DMS114 treated with DMSO at 0.1 percent for 48 hours (cell line): ENCODE results near the gene PLET1.

ENCODE experiments used
- DNase-seq: peaks from one replicate; lab custom pipeline; 2025; ENCODE audit not compliant: unreplicated experiment; lab: John Stamatoyannopoulos, UW

The PLET1 gene

DNA sequence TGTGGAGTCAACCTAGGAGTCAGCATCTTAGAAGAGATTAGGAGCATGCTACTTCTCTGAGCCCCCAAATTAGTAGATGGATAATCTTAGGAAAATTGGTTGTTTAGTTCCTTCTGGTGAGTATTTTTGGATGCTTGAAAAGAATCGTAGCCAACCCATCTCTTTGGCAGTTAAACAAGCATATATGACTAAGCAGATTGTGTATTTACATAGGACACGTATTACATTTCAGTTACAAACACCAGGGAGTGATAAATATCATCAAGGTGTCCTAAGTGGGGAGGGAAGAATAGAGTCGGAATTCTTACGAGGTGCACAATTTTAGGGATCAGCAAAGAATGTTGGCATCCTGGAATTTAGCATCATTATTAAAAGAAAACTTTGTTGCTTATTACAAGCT is 13.5 kb downstream of the PLET1 start:
- no peak for DNase-seq

DNA sequence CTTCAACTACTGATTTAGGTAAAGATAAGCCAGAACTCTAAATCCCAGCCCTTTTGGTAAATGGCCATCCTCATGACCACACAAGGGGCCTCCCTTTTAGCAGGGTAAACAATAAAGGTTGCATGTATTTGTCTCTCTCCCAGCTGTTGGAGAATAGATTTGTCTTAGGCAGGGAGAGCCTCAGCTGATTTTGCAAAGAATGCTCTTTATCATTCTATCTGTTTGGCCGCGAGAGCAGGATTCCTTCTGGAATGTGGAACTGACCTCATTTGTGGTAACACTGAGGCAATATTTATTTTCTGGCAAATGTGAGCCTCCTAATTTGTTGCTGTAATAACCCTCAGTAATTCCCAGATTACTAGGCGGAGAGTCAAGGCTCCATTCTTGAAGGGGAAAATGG is 19.2 kb downstream of the PLET1 start:
- no peak for DNase-seq

DNA sequence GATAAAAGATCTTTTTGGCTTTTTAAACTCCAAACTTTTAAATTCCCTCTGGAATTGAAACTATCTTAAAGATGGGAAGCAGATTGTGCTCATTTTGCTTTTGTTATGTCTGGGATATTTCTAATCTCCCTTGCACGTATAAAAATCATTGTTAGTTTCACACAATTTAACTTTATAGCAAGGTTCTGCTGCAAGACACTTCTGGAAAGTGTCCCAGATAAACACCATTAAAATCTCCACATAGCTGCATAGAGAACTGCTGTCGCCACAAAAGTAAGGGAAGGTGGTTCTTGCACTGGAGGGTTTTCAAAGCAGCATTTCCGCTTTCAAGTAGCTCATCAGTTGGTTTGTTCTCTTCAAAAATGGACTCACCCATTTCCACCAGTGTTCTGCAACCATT is 22.6 kb downstream of the PLET1 start:
- DNase-seq = no peak

DNA sequence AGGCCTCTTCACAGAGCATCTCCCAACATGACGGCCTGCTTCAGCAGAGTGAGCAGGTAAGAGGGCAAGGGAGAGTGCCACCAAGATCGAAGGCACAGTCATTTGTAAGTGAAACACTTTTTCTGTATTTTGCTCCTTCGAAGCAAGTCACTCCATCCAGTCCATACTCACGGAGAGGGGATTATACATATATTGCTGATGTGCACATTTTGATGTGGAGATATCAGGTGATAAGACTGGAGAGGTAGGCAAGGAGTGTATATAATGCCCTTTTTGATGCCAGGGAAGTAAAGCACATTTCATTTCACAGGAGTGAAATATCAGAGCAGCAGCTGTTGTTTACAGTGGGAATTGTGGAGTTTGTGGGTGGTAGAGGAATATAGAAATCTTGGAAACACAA is 23.2 kb downstream of the PLET1 start:
- DNase-seq = no peak

DNA sequence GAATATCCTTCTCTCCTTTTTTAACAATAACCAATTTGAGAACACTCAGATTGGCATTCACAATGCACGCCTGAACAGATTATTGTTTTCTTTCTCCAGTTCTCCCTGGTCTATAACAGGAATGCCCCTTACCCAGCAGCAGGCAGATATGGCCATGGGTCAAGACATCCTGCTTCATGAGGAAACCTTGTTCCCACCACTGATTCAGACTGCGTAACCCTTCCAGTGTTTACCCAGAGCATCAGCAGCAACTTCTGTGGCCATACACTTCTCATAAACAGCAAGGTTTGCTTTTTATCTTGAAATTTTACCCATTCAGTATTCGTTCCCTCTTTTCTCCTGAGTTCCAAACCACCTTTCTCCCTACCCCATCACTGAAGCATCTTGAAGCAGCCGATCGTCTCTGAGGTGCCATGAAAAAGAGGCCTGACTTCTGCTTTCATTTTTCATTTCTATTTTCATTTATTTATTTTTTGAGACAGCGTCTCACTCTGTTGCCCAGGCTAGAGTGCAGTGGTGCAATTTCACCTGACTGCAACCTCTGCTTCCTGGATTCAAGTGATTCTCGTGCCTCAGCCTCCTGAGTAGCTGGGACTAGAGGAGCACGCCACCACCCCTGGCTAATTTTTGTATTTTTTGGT is 24.8 kb downstream of the PLET1 start:
- no peak for DNase-seq

DNA sequence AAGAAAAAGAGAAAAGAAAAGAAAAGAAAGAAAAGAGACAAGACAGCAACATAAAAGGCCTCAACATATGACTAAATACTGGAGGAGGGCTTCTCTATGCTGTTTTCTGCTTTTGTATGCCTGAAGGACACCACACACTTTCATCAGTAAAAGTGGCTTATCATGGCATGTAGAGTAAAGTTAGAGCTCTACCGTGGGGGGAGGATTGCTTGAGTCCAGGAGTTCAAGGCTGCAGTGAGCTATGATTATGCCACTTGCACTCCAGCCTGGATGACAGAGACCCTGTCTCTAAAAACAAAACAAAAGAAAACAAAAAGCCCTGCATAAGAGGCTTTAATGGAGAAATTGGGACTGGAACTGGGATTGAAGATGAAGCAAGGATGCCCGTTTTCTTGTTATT is 28.7 kb downstream of the PLET1 start:
- no peak for DNase-seq

DNA sequence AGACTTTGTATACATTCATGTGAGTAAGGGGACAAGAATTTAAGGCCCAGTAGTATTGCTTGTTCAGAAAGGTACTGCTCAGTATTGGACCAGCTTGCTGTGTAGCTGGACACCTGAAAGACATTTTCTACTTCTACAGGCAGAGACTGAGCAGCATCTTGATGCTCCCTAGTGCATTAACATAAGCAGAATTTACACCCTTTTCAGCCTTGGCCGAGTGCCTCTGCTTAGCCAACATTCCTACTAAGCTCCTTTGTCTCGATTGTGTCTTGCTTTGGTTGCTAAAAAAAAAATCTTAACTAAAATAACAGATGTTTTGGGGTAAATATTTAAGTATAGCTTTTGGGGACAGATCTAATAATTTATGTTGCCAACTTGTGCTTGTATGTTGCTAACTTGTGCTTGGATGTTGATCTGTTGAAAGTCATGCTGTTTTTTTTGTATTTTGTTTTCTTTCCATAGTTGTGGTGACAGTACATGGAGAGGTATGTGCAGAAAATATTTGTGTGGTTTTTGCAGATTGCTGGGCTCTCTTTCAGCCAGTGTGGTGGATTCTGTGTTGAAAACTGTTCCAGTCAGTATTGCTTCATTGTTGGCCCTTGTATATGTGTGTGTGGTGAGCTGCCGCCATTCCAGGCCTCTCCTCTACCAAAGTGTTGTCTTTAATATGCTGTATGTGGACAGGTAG is 30.8 kb downstream of the PLET1 start:
- DNase-seq = no peak

DNA sequence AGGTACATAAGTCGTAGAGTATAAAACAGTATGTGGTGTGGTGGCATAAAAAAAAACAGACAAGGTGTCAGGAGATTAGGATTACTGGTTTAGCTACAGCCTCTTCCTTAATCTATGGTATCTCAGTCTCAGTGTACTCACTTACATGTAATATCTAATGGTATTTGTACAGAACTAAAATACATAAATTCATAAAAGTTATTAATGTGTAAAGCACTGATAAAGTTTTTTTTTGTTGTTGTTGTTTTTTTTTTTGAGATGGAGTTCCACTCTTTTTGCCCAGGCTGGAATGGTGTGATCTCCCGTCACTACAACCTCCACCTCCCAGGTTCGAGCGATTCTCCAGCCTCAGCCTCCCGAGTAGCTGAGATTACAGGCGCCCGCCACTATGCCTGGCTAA is 31.5 kb downstream of the PLET1 start:
- no peak for DNase-seq

DNA sequence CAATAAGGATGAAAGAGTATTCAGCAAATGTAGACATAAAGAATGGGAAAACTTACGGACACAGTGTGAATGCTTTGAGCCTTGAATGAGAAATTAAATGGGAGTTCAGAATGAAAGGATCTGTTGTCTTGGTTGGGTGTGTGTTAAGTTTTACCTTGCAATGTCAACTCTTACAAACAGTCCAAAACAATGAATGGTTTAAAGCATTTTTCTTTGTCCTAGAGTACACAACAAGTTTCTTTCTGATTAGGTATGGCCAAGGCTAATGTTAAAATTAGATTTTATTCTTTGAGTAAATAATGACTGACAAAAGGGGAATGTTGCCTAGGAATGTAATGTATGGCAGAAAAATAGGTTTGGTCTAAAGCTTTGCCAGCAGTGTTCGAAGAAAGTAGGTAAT is 32.0 kb downstream of the PLET1 start:
- DNase-seq = no peak

DNA sequence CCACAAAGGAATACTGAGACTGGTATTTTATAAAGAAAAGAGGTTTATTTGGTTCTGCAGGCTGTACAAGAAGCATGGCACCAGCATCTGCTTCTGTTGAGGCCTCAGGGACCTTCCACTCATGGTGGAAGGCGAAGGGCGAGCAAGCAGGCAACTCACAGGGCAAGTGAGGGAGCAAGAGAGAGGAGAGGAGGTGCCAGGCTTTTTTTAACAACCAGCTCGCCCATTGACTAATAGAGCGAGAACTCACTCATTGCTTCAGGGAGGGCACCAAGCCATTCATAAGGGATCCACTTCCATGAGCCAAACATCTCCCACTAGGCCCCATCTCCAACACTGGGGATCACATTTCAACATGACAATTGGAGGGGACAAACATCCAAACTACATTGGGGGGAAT is 33.2 kb downstream of the PLET1 start:
- DNase-seq = no peak

DNA sequence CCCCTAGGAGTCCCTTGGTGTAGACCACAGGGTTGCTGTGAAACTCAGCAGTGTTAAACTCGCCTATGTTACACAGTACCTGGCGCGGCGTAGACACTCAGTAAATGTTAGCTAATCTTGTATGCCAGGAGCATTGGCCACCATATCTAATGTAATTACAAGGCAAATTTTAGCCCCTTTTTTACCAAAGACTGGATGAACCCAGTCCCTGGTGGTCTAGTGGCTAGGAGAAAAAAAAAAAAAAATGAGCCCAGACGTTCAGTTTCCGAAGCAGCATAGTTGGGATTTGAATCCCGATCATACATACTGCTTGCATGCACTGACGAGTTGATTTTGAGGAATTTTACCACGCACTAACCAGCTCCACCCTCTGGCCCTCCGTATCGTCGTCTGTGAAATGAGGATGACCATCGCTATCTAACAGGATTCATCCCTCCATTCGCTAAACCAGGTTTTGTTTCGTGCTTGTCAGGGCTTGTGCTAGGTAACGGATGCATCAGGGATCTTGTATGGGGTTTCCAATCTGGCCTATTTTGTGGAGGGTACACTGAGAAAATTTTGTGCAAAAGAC is 33.7 kb downstream of the PLET1 start:
- DNase-seq = no peak

DNA sequence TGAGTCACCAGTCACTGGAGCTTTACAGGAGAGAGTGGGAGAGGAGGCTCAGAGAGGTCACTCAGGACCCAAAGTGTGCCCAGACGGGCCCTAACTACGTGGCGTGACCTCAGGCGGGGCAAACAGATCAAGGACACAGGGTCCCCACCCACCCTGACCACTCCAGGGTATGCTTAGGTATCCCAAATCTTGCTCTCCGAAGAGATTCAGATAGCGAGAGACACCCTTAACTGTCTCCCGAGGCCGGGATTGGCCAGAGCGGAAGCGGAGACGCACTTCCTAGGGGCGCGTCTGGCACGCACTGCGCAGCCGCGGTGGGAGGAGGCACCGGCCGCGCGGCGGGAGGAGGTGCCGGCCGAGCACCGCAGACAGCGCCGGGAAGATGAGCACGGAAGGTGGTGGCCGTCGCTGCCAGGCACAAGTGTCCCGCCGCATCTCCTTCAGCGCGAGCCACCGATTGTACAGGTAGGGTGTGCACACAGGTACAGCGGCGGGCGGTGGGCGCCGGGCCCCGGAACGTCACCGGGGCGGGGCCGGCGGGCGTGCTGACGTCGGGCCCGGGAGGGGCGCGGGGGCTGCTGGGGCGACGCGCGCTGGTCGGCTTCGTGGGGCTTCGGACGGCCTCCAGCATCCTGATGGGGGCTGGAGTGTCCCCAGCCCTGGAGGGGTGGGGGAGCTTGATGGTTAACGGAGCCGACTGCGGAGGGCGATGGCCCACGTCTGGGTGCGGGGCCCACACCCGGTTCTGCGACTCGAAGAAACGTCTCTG is 34.4 kb downstream of the PLET1 start, which contains the start of gene PTS:
Gene PTS, plus strand, starts transcription at position 367 of the 769 bp plus-strand sequence. Its CDS starts 16 bp downstream, at position 383.
- peak; percentile 42 for DNase-seq

DNA sequence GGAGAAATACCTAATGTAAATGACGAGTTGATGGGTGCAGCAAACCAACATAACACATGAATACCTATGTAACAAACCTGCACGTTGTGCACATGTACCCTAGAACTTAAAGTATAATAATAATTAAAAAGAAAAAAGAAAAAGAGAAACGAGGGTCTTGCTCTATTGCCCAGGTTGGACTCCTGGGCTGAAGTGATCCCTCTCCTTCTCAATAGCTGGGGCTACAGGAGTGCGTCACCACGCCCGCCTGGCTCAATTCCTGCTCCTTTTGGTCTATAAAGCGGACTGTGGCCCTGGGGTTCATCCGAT is 35.0 kb downstream of the PLET1 start:
- no peak for DNase-seq

DNA sequence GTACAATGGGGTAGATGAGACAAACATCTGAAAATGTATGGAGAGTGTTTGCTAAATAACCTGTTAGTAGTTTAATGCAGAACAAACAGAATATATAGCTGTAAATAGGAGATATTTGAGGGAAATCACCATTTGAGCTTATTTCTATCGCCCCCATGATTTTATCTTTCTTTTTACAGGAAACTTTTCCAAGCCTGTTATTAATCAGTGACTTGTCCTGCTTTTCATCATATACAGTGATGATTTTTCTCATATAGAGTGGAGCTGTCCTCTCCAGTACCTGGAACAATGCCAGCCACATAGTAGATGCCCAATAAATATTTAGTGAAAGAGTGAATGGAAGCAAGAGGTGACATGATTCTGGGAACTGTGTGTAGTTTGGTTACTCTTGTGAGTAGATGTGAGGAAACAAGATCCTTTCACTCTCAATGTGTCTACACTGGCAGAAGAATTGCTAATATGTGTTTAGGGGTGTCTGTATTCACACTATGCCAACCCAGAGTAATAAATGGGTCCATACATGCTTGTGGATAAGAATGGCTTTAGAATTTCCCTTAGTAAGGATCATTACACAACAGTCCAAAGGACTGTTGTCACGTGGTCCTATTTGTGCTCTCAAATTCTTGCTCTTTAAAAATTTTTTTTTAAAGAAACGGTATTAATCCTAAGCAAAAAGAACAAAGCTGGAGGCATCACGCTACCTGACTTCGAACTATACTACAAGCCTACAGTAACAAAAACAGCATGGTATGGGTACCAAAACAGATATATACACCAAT is 36.7 kb downstream of the PLET1 start:
- no peak for DNase-seq

DNA sequence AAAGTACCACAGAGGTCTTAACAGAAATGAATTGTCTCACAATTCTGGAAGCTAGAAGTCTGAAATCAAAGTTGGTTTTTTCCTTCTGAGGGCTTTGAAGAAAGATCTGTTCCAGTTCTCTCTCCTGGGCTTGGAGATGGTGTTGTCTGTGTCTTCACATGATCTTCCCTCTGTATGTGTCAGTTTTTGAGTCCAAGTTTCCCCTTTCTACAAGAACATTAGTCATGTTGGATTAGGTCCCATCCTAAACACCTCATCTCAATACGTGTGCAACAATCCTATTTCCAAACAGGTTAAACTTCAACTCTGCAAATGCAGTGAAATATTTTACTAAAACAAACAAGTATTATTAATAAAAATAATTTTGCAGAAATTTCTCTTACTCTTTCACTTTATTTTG is 37.5 kb downstream of the PLET1 start:
- DNase-seq = no peak

DNA sequence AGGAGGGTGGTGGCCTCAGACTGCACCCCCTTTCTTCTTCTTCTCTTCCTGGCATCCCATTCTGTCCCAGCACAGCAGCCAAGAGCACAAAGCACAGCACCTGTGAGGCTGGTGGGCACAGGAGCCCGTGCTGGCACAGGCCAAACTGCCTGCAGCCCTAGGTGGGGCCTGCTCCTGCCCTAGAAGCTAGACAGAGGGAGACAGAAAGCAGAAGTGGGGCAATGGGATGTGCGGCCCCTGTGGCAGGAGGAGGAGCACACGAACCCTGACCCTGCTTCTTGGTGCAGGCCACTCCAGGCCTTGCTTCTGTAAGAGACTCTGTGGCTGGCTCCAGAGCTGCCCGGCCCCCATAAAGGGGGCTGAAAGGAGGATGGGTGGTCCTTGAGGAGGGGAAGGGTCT is 38.4 kb downstream of the PLET1 start:
- DNase-seq = no peak

DNA sequence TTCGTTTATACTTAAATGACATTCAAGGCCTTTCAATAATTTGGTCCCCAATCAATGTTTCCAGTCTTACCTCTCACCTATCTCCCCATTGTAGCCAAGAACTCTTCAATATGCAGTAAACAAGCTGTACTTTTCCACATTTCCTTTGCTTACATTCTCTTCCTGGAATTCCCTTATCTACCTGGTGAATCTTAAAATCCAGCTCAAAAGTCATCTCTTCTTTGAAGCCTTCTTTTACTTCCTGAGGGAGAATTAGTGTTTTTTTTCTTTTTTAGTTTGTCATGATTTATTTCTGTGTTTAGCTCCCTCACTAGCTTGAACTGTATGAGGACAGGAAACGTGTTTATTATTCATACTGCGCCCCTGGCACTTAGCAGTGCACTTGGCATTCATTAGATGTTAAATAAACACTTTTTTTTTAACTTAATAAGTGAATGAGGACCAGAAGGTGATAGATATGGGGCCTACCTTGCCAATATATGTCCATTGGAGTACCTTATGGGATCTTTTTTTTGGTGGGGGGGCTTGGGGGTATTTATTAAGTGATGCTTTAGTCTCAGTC is 39.3 kb downstream of the PLET1 start:
- no peak for DNase-seq

DNA sequence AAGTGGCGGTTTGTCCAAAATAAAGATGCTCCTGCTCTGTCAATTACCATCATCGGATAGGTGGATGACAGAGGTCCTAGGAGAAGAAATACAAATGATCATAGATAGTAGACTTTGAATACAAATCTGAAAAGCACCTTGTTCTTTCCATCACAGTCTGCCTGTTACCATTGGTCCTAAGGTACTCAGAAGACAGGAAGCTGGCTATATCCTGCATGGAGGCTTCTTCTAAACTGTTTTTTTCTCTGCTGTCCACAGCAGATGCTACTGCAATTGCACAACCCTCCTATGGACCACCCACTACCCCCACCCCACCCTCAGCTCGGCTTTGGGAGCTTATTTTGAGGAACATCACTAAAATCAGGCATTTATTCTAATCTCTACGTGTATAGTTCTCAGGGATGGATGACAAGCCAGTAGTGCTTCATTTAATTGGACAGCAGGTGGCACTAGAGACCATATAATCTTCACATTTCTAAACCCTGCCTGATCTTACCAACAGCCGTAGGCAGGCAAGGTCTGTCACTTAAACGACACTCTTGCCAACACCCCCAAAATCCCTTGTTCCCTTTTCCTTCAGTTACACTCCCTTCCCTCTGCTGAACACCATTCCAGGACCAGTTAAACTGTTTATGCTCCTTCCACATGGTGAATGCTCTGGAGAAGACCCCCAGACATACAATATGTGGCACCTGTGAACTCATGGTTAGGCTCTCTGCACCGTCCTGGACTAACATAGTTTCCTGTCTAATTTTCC is 41.0 kb downstream of the PLET1 start:
- peak; percentile 52 for DNase-seq

DNA sequence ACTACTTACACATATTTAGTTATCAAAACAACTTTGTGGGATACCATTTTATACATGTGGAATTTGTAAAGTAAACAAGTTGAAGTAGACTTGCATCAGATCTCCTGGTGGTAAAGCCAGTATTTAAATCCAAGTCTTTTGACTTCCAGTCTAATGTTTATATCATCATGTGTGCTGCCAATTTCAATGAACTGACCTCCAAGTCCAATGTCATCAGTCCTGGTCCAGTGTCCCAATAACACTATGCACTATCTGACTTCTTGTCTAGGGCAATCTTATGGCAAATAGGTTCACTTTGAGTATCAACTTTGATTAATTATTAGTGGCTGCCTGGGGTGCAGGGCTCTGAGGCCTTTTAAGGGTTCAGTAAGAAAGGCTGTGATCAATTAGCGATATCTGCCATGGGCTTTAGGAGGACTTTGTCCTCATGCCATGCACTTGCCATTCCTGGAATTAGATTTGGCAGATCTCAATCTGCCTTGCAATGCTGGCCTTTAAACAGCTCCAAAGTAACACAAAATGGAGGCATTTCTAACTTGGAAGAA is 44.0 kb downstream of the PLET1 start:
- no peak for DNase-seq

DNA sequence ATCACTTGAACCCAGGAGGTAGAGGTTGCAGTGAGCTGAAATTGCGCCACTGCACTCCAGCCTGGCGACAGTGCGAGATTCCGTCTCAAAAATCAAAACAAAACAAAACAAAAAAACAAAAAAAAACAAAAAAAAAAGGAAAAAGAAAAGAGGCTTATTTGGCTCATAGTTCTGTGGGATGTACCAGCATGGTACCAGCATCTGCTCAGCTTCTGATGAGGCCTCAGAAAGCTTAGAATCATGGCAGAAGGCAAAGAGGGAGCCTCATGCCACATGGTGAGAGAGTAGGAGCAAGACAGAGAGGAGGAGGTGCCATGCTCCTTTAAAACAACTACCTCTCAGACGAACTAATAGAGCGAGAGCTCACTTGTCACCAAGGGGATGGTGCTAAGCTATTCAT is 45.0 kb downstream of the PLET1 start:
- DNase-seq = no peak
